Fibroblast of upper back skin (primary cell): Measurements from ENCODE around the gene ARGLU1.
"Not testable (repeated sequence)": the region's sequence is repeated elsewhere in the genome, so short reads cannot be mapped to it uniquely, and the experiment has no call there.

Experiments used
- DNase-seq: peaks from one replicate; pipeline ENCODE4 v3.0.0-alpha.2; 2013

The ARGLU1 gene, protein sequence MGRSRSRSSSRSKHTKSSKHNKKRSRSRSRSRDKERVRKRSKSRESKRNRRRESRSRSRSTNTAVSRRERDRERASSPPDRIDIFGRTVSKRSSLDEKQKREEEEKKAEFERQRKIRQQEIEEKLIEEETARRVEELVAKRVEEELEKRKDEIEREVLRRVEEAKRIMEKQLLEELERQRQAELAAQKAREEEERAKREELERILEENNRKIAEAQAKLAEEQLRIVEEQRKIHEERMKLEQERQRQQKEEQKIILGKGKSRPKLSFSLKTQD

DNA sequence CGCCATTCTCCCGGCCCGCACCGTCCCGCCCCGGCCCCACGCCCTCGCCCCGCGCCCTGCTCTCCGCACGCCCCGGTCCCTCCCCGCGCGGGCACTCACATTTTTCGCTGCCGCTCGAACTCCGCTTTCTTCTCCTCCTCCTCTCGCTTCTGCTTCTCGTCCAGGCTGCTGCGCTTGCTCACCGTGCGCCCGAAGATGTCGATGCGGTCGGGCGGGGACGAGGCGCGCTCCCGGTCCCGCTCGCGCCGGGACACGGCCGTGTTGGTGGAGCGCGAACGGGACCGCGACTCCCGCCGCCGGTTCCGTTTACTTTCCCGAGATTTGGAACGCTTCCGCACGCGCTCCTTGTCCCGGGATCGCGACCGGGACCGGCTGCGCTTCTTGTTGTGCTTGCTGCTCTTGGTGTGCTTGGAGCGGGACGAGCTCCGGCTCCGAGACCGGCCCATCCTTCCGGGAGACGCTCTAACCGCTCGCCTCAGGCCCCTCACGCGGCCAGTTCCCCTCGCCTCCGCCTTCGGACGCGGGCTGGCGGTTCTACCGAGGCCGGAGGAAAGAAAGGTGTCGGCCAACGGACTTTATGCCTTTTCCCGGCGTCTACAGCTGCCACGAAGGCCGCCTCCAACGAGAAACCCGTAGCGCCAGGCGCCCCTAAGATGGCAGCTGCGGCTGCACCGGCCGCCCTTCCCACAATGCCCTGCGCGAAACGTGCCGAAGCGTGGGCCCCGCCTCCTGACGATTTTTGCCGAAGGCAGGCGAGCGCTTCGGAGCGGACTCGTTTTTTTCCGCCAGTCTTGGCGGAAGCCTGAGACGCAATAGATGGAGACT lies at the start of gene ARGLU1:
ARGLU1 (minus strand) TSS at position 664 of the 825 bp plus-strand sequence; CDS start at position 446, 218 bp downstream.
- DNase-seq: peak; percentile 91

DNA sequence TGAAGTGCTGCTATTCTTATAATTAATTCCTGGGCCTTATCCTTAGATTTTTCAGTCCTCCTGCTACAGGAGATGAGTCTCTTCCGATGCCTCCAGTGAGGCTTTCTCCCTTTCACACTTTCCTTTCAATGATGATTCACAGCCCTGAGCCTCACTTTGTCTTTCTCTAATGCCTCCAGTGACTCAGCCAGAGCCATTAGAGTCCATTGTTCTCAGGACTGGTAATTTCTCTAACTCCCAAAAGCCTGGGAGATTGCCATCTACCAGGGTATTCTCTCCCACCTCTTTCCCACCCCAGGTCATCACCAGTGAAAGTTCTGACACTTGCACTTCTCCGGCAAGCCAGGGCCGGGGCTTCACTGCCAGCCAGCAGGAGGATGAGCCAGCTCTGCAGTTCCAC lies 49.6 kb upstream of the ARGLU1 start:
- DNase-seq: peak; percentile 48

DNA sequence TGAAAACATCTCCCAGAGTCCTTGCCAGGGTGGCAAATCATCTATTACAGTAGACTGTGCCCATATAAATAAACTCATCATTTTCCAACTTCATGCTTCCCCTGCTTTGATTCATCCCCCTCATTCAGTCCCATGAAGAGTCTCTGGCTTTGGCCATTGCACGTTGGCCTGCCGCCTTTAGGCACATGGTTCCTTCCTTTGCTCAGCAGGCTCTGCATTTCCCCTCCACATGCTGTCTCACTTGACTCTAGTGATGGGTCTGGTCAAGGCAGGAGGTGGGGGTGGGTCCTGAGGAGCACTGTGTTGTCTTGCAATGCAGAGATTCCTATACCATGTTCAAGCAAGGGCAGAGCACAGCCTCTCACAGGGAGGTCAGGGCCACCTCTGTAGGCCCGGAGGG lies 48.8 kb upstream of the ARGLU1 start:
- no peak for DNase-seq

DNA sequence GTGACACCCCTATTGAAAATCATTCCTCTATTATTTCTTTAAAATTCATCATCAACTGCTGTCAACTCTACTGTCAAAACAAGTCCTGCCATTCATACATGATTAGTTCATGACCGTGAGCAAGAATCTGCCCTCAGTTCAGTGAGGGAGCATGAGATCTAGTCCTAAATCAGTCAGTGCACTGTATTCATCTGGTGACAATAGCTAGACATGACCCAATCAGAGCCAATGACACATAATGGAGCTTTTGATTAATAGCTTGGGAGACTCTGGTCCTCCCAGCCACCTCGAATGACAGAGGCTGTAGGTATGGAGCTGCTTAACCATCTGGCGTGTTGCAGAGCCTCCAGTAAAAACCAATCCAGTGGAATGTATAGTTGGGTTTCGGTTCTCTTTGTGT lies 46.9 kb upstream of the ARGLU1 start:
- no peak for DNase-seq

DNA sequence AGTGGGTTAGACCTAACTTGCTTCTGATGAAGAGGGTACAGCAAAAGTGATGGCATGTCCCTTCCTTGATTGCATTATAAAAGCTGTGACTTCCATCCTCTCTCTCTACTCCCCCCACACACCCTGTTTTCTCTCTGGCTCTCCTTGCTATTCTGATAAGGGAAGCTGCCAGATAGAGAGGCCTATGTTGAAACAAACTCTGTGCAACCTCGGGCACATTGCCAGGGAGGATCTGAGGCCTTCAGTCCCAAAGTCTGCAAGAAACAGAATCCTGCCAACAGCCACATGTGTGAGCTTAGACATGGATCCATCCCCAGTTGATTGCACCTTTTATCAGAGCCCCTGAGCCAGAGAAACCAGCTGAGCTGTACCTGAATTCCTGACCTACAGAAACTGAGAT lies 44.8 kb upstream of the ARGLU1 start:
- DNase-seq: peak; percentile 50

DNA sequence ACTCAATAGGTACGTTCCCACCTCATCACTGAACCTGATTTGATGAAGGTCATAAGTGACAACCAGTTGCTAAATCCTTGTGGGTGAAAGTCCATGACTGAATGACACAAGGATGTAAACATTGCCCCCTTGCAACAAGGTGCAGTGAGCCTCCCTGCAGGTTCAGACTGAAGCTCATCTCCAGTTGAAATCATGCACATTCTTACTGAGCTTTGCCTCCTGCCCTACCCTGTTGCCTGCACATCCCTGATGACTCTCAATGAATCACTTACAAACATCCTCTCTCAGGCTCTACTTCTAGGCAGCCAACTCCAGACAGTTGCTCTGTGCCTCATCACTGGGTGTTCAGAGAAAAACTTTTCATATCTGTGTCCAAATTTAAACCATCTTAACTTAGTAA lies 42.5 kb upstream of the ARGLU1 start:
- peak; percentile 48 for DNase-seq

DNA sequence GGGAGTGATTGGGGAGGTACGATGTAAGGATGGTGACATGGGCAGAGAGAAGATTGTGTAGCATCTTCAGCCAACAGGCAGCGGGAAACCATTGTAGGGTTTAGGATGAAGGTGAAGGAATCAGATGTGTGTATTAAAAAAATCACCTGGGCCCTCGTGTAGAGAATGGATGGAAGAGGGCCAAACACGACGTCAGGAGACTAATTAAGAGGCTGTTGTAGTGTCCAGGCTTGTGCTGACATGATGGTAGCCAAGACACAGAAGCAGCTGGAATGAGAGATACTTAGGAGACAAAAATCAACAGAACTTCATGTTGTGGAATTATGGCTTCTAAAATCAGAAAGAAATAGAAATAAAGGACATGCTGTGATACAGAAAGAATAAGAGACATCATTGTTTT lies 41.2 kb upstream of the ARGLU1 start:
- no peak for DNase-seq

DNA sequence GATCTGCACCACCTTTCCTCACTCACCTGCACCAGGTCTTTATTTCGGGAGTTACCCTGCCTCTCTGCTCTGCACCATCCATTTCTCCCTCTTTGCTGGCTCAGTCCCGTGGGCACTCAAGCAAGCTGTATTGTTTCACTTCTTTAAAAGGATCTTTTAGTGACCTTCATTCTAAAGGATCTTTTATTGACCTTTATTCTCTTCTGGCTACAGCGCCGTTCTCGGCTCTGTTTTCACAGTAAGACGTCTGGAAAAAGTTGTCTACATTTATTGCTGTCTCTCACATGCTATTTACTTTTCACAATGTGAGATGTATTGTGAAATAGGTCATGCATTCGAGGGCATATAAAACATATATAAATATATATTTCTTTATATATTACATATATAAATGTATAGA lies 35.6 kb upstream of the ARGLU1 start:
- no peak for DNase-seq

DNA sequence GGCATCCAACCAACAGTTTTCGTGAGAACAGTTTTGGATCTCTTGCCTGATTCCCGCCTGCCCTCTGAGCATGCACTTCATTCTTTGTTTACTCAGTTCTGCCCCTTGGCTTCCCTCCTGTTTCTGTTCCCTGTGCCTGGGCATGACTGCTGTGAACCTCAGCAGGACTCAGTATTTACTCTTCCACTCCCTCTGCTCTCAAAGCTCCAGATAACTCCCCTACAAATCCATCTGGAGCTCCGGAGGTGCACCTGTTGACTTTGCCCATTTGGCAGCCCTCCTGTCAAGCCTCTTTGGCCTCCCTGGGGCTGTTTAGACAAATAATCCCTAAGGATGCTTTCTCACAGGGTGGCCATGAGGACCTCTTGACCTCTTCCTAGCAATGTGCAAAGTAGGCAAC lies 34.2 kb upstream of the ARGLU1 start:
- no peak for DNase-seq

DNA sequence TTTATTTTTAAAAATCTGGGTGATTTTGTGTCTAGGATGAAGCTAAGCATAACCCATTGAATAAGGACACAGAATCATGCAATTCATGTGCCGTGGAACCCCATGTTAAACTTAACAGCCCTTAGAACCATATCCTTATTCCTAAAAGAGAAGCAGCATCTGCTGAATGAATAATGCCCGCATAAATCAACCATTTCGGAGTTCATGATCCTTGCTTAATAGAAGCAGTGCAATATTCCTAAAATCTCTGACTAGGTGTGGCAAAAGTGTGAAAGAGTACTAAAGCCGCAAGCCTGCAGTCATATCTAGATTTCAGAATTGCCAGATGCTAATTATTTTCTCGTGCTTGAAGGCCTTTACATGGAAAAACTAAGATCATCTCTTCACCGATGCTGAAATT lies 33.6 kb upstream of the ARGLU1 start:
- no peak for DNase-seq

DNA sequence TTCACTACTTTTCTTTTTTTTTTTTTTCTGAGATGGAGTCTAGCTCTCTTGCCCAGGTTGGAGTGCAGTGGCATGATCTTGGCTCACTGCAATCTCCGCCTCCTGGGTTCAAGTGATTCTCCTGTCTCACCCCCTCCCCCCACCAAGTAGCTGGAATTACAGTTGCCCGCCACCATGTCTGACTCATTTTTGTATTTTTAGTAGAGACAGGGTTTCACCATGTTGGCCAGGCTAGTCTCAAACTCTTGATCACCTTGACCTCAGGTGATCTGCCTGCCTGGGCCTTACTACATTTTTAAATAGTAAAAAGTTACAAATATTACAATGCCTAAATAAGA lies 32.8 kb upstream of the ARGLU1 start:
- DNase-seq: not testable (repeated sequence)

DNA sequence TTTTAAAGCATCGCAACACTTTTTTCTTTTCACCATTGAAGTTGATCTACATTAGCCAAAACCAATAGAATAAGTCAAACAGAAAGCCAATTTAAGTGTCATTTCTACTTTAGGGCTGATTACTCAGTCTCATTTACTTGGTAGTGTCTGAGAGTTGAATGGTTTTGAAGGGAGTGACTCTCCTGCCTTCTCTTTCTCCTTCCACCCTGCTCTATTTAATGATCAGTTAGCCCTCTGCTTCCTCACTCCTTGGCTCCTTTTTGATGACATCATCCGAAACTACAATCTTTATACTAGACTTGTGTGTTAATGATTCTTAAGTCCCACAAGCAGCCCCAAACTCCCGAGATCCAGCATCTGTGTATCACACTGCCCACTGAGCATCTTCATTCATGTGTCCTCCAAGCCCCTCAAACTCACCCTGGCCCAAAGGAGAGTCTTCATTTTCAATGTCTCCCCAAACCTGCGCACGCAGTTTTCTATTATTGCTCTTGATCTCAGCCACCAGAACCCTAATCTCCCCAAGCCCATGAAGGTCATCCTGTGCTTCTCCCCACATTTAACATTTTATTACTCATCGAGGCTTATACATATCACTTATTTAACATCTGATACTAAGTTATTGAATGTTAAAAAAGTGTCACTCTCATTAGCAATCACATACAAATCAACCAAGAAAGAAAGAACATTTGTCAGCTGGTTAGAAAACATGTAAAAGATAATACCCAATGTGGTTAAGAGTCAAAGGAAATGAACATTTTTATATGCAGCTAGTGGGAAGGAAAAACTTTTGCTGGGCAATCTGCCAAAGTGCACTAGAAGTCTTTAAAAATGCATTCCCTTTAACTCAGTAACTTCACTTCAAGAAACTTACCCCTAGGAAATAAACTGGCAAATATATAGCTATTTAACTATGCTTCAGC lies 32.2 kb upstream of the ARGLU1 start:
- peak; percentile 91 for DNase-seq

DNA sequence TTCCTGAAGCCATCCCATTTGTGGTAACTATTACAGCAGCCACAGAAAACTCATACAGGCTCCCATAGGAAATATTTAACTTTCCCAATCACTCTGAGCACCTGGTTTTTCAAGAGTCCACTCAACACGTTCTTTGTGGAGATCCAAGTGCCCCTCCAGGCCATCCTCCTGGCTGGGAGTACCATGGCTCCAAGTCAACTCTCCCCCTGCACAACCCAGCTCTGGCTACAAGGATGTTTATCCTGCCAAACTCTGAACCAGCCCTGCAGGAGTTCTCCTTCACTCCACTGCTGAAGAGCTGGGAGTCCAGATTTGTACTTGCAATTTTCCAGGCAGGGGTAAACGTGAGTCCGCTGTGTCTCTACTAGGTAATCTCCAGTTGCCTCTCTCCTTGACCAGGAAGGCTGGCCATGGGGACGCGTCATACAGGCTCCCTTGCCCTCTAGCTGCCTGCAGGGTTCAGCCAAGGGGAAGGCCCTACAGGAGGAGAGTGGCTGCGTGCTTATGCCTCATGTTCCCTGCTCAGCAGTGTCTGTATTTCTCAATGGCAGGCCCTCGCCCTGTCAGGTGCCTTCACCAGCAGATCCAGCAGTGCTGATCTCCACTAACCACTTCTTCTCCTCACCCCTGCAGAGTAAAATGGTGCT lies 29.9 kb upstream of the ARGLU1 start:
- no peak for DNase-seq

DNA sequence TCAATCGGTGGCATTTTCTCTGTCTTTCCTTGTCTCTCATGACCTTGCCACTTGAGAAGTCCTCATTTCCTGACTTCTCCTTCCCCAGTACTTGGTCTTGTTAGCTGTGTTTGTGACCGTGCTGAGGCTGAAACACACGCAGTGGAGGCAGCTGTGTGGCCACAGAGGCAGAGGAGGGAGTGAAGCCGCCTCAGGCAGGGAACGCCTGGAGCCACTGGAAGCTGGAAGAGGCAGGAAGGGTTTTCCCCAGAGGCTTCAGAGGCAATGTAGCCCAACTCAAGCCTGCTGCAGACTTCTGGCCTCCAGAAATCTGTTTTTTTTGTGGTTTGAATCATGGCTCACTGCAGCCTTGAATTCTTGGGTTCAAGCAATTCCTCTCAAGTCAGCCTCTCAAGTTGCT lies 29.2 kb upstream of the ARGLU1 start:
- DNase-seq: peak; percentile 36

DNA sequence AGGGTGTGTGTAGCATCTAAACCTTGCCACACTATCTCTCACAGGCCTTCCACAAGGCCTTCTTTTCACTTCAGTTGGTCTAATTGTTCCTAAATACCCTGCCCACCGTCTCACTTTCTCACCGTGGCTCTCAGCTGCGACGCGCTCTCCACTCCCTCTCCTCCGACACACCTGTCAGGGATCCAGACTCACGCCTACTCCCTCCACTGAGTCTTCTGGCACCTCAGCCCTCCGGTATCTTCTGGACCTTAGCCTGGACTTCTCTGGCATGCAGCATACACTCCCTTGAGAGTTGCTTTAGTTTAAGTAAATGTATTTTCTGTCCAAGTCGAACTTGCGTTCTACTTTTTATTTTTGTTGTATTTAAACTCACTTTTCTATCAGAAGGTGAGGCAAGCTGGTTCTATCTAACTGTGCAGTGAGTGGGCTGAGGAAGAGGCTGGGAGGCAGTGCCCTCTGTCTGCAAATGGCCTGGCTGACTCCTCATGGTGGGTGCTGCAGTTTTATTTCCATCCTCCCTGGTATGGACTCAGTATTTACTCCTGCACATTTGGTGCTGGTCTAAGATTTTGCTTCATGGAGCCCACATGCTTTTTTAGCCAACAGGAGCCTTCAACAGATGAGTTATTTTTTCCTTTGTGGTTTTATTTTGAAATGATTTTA lies 28.5 kb upstream of the ARGLU1 start:
- DNase-seq: peak; percentile 42

DNA sequence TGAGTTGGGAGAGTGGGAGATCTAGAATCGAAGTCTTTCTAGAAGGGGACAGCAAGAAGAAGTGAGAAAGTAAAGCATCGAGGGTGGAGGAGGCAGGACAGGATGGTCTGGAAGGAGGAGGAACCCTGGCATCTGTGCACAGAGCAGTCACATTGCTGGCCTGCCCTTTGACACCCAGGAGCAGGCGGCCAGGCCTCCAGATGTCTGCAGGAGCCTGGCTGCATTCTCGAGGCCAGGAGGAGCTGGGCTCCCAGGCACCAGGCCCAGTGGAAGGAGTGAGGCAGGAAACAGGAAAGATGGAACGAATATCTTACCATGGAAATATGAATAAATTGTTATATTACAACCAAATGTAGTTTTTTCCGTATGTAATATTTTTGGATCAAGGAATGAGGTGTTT lies 27.7 kb upstream of the ARGLU1 start:
- DNase-seq: no peak

DNA sequence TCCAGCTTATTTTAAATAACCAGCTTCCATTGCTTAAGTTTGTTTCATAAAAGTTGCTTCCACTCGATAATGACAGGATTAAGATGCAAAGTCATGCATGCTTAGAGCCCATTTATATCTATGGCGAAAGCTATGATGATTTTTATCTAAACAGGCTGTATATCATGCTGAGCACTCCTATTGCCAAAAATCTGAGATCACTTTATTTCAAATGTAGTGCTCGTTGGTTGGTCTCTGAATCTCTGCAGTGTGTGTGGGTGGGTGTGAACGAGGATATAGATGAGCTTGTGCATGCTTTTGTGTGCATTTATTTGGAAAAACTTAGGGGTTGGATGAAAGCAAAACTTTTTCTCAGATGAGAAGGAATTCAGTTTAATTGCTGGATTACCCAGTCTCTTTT lies 27.0 kb upstream of the ARGLU1 start:
- peak; percentile 23 for DNase-seq

DNA sequence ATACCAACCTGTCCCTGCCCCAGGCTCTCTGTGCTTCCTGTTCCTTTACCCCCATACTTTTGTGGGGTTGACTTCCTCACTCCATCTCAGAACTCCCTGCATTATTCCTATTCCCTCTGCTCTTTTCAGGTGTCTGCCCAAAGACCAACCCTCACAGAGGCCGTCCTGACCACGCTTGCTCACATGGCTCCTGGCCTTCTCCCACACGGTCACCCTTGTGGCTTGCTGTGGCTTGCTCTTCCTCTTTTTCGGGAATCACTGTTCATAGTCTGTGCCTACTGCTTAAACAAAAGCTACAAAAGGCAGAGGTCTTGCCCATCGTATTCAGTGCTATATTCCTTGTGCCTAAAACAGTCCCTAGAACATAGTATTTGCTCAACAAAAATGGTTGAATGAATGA lies 25.2 kb upstream of the ARGLU1 start:
- no peak for DNase-seq

DNA sequence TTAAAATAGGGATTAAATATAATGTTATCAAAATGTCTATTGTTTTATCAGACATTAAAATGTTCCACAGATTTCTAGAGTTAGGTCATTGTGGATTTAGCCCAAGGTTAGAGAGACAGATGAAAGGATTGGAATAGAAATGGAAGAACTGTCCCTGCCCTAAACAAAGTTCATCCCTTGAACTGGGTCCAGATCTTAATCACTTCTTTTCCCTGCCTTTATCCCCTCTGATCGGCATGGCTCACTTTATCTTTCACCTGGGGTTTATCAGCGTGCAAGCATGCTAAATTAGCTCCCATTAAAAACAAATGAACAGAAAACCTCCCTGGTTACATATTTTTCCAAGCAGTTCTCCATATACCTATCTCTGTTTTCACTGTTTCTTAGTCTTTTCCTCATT lies 23.4 kb upstream of the ARGLU1 start:
- DNase-seq: no peak

DNA sequence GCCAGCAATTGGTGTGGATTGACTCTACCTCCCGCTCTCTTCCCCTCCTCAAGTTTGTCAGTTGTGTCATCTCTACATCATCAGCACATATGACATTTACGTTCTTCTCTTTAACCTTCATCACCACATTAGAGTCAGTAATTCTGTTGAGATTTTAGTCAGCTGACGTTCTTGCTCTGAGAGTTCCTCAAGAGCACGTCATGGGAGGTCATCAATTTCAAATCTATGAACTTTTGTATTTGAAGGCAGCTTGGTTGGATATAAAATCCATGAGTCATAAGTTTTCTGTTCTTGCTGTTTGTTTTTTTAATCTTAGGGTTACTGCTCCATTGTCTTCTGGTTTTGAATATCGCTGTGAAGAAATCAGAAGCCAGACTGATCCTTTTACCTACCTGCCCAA lies 21.8 kb upstream of the ARGLU1 start:
- DNase-seq: no peak

DNA sequence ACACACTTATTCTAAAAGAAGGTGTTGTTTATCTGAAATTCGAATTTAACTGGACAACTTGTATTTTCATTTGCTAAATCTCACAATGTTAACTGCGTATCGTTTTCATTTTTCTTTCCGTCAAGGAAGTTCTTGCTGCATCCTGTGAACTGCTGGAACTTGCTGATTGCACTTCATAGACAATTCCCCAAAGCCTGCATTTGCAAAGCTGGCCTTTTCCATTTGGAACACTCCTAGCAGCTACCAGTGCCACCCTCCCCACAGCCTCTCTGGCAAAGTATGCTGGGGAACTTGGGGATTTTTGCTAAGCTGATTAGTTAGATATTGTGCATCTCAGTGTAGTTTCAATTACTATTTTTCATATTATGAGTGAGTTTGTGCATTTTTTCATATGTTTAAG lies 20.4 kb upstream of the ARGLU1 start:
- no peak for DNase-seq

DNA sequence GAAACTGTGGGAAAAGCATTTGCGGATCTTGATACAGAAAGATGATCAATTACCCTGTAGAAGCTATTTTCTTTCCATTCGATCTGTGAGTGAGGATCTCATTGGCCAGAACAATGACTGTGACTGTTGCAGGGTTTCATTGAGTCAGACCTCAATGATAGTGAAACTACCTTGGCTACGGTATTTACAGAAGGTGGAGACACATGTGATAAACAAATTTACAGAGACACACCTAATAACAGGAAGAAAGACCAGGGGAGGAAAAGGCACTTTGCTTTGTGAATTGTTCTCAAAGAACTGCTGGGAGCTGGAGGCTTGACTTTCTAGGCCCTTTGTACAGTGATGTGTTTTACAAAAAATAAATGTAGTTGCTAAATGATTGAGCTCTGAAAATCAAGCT lies 19.9 kb upstream of the ARGLU1 start:
- DNase-seq: no peak
